ENCODE measurements around the gene PAK6. TPM values are rescaled to one million over a fixed set of nuclear protein-coding genes. Genes with fewer than 3 reads are reported as not detected.

Gene PAK6
- total and polyA plus RNA-seq, 4 donors: 0.05 to 0.17 (median 0.10) TPM

- TF ChIP-seq, protein P1, sequence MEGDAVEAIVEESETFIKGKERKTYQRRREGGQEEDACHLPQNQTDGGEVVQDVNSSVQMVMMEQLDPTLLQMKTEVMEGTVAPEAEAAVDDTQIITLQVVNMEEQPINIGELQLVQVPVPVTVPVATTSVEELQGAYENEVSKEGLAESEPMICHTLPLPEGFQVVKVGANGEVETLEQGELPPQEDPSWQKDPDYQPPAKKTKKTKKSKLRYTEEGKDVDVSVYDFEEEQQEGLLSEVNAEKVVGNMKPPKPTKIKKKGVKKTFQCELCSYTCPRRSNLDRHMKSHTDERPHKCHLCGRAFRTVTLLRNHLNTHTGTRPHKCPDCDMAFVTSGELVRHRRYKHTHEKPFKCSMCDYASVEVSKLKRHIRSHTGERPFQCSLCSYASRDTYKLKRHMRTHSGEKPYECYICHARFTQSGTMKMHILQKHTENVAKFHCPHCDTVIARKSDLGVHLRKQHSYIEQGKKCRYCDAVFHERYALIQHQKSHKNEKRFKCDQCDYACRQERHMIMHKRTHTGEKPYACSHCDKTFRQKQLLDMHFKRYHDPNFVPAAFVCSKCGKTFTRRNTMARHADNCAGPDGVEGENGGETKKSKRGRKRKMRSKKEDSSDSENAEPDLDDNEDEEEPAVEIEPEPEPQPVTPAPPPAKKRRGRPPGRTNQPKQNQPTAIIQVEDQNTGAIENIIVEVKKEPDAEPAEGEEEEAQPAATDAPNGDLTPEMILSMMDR (IDR thresholded peaks at IDR 0.05; ENCODE audit: low read depth, low read length, missing input control): no peak
- TF ChIP-seq, protein P2, sequence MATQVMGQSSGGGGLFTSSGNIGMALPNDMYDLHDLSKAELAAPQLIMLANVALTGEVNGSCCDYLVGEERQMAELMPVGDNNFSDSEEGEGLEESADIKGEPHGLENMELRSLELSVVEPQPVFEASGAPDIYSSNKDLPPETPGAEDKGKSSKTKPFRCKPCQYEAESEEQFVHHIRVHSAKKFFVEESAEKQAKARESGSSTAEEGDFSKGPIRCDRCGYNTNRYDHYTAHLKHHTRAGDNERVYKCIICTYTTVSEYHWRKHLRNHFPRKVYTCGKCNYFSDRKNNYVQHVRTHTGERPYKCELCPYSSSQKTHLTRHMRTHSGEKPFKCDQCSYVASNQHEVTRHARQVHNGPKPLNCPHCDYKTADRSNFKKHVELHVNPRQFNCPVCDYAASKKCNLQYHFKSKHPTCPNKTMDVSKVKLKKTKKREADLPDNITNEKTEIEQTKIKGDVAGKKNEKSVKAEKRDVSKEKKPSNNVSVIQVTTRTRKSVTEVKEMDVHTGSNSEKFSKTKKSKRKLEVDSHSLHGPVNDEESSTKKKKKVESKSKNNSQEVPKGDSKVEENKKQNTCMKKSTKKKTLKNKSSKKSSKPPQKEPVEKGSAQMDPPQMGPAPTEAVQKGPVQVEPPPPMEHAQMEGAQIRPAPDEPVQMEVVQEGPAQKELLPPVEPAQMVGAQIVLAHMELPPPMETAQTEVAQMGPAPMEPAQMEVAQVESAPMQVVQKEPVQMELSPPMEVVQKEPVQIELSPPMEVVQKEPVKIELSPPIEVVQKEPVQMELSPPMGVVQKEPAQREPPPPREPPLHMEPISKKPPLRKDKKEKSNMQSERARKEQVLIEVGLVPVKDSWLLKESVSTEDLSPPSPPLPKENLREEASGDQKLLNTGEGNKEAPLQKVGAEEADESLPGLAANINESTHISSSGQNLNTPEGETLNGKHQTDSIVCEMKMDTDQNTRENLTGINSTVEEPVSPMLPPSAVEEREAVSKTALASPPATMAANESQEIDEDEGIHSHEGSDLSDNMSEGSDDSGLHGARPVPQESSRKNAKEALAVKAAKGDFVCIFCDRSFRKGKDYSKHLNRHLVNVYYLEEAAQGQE (IDR thresholded peaks at IDR 0.05): no peak
- TF ChIP-seq, protein P3, sequence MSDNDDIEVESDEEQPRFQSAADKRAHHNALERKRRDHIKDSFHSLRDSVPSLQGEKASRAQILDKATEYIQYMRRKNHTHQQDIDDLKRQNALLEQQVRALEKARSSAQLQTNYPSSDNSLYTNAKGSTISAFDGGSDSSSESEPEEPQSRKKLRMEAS (IDR thresholded peaks at IDR 0.05): no peak
Measured at GRCh38 chr15:40258544-40258943, 19.7 kb downstream of the PAK6 start (continued).

- Histone ChIP-seq H3K27ac (ENCODE audit: low read depth in 1 of 2, low read length in 2 of 2) (no peak overlapping the region), H3K9ac (ENCODE audit: low read depth in 1 of 2, low read length in 2 of 2) (no peak overlapping the region), H3K27me3 (ENCODE audit: control insufficient read depth in 4 of 4, insufficient read depth in 4 of 4, low read length in 3 of 4) (peaks cover 0 to 2% (median 0%) of the 10 kb centered on the region in 4 donors), H3K9me3 (ENCODE audit: control insufficient read depth in 4 of 4, low read length in 3 of 4) (no peaks in the 10 kb centered on the region), H3K36me3 (ENCODE audit: control insufficient read depth in 4 of 4, insufficient read depth in 3 of 4, low read depth in 1 of 4, low read length in 3 of 4) (no peaks in the 10 kb centered on the region), H3K4me1 (ENCODE audit: control insufficient read depth in 4 of 4, insufficient read depth in 4 of 4, low read length in 3 of 4) (no peaks in the 10 kb centered on the region), H3K4me3 (ENCODE audit: low read depth in 1 of 3, low read length in 3 of 3) (no peak overlapping the region)
- no peak for TF ChIP-seq HNF4G (IDR thresholded peaks at IDR 0.05)
- TF ChIP-seq FOXA2 (IDR thresholded peaks at IDR 0.05): no peak
- TF ChIP-seq, protein P4, sequence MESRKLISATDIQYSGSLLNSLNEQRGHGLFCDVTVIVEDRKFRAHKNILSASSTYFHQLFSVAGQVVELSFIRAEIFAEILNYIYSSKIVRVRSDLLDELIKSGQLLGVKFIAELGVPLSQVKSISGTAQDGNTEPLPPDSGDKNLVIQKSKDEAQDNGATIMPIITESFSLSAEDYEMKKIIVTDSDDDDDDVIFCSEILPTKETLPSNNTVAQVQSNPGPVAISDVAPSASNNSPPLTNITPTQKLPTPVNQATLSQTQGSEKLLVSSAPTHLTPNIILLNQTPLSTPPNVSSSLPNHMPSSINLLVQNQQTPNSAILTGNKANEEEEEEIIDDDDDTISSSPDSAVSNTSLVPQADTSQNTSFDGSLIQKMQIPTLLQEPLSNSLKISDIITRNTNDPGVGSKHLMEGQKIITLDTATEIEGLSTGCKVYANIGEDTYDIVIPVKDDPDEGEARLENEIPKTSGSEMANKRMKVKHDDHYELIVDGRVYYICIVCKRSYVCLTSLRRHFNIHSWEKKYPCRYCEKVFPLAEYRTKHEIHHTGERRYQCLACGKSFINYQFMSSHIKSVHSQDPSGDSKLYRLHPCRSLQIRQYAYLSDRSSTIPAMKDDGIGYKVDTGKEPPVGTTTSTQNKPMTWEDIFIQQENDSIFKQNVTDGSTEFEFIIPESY (IDR thresholded peaks at IDR 0.05): no peak
- TF ChIP-seq EGR1 (IDR thresholded peaks at IDR 0.05; ENCODE audit: low read depth in 2 of 2): no peak
- no peak for TF ChIP-seq RAD21 (IDR thresholded peaks at IDR 0.05)
- TF ChIP-seq, protein P2 (IDR thresholded peaks at IDR 0.05): no peak
- TF ChIP-seq, protein P1 (IDR thresholded peaks at IDR 0.05; ENCODE audit: low read depth, low read length, missing input control): no peak
- TF ChIP-seq, protein P5, sequence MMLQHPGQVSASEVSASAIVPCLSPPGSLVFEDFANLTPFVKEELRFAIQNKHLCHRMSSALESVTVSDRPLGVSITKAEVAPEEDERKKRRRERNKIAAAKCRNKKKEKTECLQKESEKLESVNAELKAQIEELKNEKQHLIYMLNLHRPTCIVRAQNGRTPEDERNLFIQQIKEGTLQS (IDR thresholded peaks at IDR 0.05): no peak
- no peak for TF ChIP-seq RXRA (IDR thresholded peaks at IDR 0.05)
- TF ChIP-seq NR2F2 (IDR thresholded peaks at IDR 0.05): no peak
- no peak for TF ChIP-seq FOXA1 (IDR thresholded peaks at IDR 0.05)
- TF ChIP-seq, protein P3 (IDR thresholded peaks at IDR 0.05): no peak
- WGBS: 80% methylated on average over 7 of the region's 7 CpGs
- DNase-seq (ENCODE audit: low spot score): no peak
Measured at GRCh38 chr15:40259021-40259420, 20.2 kb downstream of the PAK6 start.

Measured in liver (tissue), 9 donors.